Measurements from ENCODE around the gene RLN3. TPM values are rescaled to one million over a fixed set of nuclear protein-coding genes. Genes with fewer than 3 reads are reported as not detected.

The RLN3 gene
- total RNA-seq, 1 donor from 2014 or later = not detected

- DNase-seq (ENCODE audit: extremely low spot score, unreplicated experiment) = no peak
- Mint-ChIP-seq H3K27me3 (no peaks in the 10 kb centered on the region), H3K9me3 (no peaks in the 10 kb centered on the region), H3K4me1 (ENCODE audit: unreplicated experiment) (peaks cover 3% of the 10 kb centered on the region), H3K4me3 (no peak overlapping the region), H3K36me3 (peaks cover 8% of the 10 kb centered on the region), H3K27ac (no peak overlapping the region)
- TF ChIP-seq CTCF (conservative IDR thresholded peaks at IDR 0.05) = no peak
These were observed 31.8 kb upstream of the RLN3 start for GRCh38 chr19:13995878-13996765.

- peaks cover 8% of the 10 kb centered on the region for H3K36me3 Mint-ChIP-seq
- no peaks in the 10 kb centered on the region for H3K27me3 Mint-ChIP-seq
- H3K27ac Mint-ChIP-seq = no peak overlapping the region
- no peaks in the 10 kb centered on the region for H3K9me3 Mint-ChIP-seq
- no peak for DNase-seq (ENCODE audit: extremely low spot score, unreplicated experiment)
- H3K4me1 Mint-ChIP-seq (ENCODE audit: unreplicated experiment) = peaks cover 4% of the 10 kb centered on the region
- H3K4me3 Mint-ChIP-seq = no peak overlapping the region
- TF ChIP-seq CTCF (conservative IDR thresholded peaks at IDR 0.05) = no peak
These were observed 30.9 kb upstream of the RLN3 start for GRCh38 chr19:13996928-13997630.

GRCh38 chr19:13997631-13997962, 30.4 kb upstream of the RLN3 start:
- H3K4me1 Mint-ChIP-seq (ENCODE audit: unreplicated experiment) = peaks cover 4% of the 10 kb centered on the region
- TF ChIP-seq CTCF (conservative IDR thresholded peaks at IDR 0.05) = no peak
- no peak for DNase-seq (ENCODE audit: extremely low spot score, unreplicated experiment)
- no peak overlapping the region for H3K4me3 Mint-ChIP-seq
- peaks cover 8% of the 10 kb centered on the region for H3K36me3 Mint-ChIP-seq
- H3K27ac Mint-ChIP-seq = no peak overlapping the region
- H3K27me3 Mint-ChIP-seq = no peaks in the 10 kb centered on the region
- no peaks in the 10 kb centered on the region for H3K9me3 Mint-ChIP-seq

- no peaks in the 10 kb centered on the region for H3K27me3 Mint-ChIP-seq
- H3K4me3 Mint-ChIP-seq = no peak overlapping the region
- H3K36me3 Mint-ChIP-seq = peaks cover 8% of the 10 kb centered on the region
- TF ChIP-seq CTCF (conservative IDR thresholded peaks at IDR 0.05) = no peak
- H3K4me1 Mint-ChIP-seq (ENCODE audit: unreplicated experiment) = peaks cover 4% of the 10 kb centered on the region
- no peaks in the 10 kb centered on the region for H3K9me3 Mint-ChIP-seq
- DNase-seq (ENCODE audit: extremely low spot score, unreplicated experiment) = no peak
- peak overlapping the region; percentile 43 for H3K27ac Mint-ChIP-seq
These were observed 29.5 kb upstream of the RLN3 start for GRCh38 chr19:13998426-13998825.

GRCh38 chr19:13999085-13999484, 28.9 kb upstream of the RLN3 start:
- no peak for DNase-seq (ENCODE audit: extremely low spot score, unreplicated experiment)
- TF ChIP-seq CTCF (conservative IDR thresholded peaks at IDR 0.05) = no peak
- H3K4me3 Mint-ChIP-seq = no peak overlapping the region
- H3K9me3 Mint-ChIP-seq = no peaks in the 10 kb centered on the region
- H3K36me3 Mint-ChIP-seq = peaks cover 8% of the 10 kb centered on the region
- H3K27ac Mint-ChIP-seq = no peak overlapping the region
- H3K4me1 Mint-ChIP-seq (ENCODE audit: unreplicated experiment) = peaks cover 4% of the 10 kb centered on the region
- H3K27me3 Mint-ChIP-seq = no peaks in the 10 kb centered on the region
